22Rv1 (cell line): ENCODE results near the gene KLHDC4.

Source experiments
- CTCF ChIP-seq: fragments of 450-650 bp; IDR thresholded peaks from 2 replicates; pipeline ENCODE4 v1.5.1; 2017; ENCODE audit warnings: mild to moderate bottlenecking
- ZFX ChIP-seq: fragments of 450-650 bp; IDR thresholded peaks from 2 replicates; pipeline ENCODE4 v1.6.1; 2017; ENCODE audit warnings: antibody characterized with exemption, borderline replicate concordance

- TF ChIP-seq CTCF (no peak), ZFX (no peak)
These were observed 40.1 kb downstream of the KLHDC4 start for GRCh38 chr16:87725596-87726235.
